ENCODE data around the gene ZIC4.
A peak's percentile ranks its signal among the peaks of the same experiment; 100 is the strongest.

Gene ZIC4

DNA sequence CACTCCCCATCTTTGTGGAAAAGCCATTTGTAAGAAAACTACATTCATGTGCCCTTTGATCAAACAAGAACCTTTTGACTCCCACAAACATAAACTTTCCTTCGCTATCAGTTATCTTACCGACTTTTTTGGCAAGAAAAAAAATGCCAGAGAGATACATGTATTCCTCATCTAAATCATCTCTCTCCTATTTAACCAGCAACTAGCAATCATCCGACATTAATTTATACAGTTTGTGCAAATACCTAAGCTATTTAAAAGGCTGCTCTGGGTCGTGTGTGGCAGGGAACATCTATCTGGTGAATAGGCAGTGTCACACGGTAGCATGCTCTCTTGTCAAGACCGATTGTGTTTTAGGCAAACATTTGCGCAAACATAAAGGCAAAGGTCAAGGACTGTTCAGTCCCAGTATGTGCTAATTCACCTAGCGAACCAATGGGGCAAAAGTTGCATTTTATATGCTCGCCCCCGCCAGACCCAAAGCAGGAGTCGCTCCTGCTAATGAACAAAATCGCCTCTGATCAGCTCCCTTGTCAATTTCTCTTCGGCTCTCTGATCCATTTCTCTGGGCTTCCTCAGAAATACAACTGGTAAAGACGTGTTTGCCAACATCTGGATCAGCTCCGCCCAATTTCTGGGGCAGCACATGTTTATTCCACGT lies 37.7 kb downstream of the ZIC4 start:
- DNase-seq = peak; percentile 36

DNA sequence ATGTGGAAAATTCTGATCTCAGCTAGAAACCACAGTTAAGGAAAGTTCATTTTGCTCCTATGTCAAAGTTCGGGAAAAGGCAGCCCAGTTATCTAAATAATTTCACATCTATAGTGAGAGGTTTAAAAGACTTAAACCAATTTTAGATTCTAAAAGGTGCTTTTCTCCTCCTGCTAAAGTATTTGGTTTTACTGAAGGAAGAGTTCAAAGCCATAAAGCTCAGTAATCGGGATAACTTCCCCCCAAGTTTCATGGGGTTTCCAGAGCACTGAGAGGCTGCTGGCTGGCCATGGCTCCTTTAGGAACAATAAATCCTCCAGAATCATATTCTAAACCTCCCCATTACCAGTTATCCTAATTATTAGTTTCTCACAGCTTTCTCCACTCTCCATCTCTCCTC lies 38.2 kb downstream of the ZIC4 start:
- no peak for DNase-seq

DNA sequence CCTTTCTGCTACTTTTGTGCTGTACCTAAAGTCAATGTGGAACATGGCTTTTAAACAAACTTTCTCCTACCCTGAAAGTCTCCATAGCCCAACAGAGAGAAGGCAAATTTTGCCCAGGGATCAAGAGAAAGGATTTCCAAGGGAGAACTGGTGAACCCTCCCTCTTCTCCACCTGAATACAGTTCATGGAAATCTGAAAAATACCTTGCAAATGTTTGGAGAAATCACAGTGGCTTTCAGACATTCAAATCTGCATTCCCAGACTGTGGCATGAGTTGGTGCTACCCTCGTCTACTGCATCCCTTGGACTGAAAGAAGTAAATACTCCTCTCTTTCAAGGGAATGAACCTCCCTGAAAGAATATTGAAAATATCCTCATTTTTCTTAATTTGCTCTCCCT lies 38.7 kb downstream of the ZIC4 start:
- no peak for DNase-seq

DNA sequence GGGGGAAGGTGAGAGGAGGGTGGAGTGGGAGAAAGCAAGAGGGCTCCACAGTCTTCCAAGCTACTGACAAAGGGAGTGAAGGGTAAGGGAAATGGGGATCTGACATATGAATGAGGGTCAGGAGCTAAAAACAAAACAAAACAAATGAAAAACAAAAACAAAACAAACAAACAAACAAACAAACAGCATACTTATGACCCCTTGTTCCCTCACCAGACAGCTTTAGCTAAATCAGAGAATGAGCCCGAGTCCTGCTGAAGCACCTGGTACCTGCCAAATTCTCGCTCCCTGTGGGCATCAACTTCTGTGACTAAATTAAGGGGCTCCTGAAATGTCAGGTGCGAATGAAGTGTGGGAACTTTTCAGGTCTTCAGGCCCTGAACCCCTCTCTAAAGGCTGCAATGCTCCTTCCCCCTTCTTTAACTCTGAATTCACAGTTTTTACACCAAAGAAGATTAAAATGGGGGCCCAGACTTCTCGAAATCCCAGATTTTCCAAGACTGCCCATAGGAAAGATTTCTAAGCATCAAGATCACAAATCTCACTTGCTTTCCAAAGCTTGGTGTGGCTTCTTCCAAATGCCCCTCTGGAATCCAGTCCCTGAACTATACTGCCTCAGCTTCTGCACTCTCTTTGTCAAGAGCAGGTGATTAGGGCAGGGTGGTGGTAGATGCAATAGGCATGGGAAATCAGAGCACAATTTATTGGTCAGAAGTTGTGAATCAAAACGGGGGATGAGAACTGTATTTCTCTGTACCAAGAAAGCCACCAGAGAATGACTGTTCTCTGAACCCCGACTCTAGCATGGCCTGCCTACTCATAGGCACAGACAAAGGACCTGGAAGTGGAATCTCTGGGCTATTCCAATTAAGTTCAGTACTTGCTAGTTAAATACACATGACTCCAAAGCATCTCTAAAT lies 40.9 kb downstream of the ZIC4 start:
- no peak for DNase-seq

DNA sequence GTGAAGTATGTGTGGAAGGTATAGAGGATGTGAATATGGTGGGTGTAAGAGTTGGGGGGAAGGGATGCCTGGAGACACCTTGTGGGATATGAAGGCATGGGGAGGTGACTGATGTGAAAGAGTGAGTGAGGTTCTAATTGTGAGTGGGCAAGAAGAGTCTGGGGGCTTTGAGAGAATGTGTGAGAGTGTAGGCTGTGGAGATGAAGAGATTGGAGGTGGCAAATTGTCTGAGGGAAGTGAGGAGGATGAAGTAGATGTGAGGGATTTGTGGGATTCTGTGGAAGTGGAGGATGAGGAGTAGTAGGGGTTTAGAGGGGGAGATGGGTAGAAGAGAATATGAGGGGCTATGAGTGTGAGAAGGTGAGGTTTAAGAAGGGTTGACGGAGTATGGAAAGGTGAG lies 41.6 kb downstream of the ZIC4 start:
- no peak for DNase-seq

DNA sequence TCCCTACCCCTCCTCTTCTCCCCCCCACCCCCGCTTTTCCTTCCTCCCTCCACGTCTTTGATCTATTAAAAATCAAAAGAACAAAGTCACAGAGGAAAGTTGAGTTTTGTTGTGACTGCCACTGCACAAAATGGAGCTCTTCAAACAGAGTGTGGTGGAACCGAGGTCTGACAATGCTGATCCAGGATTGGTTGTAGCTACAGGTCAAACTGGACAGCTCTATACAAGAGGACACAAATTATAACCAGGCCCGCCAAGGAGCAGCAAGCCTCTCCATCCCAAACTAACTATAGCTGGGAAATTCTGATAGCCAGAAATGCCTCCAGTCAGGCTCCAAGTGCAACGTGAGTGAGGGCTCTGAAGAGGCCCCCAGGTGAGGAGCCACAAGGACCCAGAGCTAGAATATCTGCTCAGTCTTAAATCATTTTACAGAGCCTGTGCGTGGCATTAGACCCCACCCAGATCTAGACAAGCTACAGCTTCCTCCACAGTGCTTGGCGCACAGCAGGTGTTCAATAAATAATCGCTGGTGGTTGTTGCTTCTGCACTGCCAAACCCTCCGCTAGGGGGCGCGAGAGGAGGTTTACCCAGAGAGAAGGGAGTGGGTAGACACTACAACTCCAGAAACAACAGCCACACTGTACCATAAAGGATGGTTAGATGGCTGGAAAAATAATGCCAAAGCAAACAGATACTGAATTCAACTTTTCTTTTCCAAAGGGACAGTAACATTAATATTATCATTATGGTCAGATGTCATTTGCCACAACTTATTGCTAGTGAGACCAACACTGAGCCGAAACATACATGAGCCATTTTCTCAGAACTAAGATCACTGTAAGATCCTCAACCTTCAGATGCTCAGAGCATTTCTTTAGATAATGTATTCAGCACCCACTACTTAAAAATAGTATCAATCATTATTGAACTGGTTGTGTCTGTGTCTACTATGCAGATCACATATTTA lies 44.6 kb downstream of the ZIC4 start:
- DNase-seq = no peak

DNA sequence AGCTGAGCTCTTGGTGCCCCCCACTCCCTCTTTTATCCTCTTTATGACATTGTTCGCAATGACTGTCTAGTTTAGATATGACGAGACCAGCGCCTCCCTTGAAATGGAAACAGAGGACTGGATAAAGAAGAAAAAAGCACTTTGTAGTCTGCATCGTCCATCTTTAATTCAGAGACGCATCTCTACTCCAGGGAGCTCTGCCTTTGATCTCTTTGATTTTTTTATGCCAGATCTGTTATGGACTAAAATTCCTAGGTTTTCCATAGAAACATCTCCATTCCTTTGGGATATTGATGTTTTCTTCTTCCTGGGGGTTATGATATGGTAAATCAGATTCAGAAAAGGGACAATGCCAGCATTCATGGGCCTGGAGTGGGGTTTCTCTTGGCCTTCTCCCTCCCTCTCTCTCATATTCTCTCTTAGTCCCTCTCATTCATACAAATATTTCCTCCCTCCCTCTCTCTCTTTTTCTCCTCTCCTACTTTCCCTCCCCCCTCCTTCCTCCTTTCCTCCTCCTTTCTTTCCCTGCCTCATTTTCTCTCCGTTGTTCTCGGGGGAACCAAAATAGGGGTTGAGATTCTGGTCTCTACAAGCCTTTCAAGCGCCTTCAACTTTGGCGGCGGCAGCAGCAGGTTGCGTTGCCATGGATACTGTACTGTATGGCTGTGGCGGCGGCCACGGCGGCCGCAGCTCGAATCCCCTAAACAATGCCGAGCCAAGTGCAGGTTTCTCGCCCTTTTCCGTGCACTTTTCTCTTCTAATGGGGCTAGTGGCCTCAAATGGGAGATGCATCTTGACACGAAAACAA lies 45.5 kb downstream of the ZIC4 start:
- DNase-seq = no peak

DNA sequence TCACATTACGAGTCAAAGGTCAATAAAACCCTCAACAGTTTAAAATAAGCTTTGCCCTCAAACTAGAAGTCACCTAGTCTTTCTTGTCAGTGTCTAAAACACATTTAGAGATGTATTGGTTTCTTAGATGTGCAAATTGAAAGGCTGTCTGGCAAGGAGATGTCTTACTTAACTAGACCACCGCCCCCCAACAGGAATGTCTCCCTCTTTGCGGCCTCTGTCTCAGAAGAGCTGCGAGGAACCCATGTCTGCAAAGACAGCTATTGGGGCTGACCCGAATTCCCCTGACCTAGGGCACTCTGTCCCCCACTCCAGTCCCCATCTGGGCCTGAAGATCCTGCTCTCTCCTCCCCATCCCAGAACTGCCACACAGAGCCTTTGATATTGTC lies 46.3 kb downstream of the ZIC4 start:
- DNase-seq = no peak

DNA sequence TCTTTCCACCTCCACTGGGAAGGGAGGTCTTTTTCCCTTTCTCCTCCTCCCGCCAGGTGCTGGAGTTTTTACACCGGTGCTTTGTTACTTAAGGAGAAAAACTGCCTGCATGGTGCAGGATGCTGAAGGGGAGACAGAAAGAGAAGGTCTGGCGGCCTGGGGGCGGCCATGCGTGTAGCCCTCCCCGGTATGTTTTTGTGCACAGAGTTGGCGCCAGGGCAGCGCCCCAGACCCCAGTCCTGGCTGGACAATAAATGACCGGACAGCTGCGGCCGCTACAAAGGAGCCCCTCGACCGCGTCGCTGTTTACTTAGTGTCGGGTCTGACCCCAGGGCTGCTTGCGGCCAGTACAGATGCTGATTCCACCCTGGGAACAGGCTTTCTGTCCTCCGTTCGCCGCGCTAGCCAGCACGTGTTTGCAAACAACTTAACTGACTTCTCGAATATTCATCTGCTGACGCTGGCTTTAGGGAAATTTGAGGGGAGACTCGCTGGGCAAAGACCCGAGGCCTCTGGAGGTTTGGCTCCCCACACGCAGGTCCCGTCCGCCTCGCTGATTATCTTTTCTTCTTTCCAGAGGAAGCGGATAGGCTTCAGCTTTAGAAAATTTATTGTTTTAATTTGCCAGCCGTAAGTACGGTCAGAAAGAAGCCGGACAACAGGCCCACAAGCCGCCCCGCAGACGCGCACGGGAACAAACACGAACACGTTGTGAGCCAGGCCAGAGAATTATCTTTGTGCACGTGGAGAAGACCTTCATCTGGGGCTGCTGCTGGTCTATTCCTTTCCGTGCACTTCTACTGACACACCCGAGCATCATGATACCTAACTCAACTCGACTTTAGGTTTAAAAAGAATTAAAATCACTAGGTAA lies 46.9 kb downstream of the ZIC4 start:
- DNase-seq = no peak

DNA sequence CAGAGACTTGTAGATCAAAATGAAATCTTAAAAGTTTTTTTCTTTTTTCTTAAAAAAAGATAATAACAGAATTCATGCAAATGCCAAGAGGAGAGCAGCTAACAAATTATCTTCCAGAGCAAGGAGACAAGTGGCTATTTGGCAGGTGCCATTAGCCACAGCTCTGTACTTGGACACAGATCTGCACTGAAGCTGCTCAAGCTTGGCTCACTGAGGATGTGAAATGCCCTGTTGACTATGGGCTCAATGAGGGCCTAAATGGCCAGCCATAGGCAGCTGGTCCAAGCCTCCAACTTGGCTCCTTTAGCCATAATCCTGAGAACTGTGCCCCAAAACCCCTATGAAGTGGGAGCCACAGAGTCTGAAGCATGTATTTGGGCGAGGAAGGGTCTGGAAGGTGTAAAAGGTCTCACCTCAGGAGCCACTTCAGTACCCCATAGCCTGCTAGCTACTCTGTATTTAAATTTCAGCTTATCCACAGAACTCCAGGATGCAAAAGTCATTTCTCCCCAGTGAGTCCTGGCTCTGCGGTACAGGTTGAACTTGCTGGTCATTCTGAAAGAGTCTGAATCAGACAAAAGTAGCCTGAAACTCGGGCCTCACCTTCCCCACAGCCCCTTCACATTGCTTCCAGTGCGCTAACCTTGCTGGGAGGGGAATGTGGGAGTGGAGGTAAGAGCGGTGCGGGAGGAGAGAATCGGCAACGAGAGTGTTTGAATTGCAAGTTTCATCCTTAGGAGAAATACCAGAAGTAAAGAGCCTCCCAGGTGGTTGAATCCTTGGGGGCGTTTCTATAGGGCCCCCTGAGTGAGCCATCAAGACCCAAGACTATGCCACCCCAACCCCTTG lies 48.0 kb downstream of the ZIC4 start:
- no peak for DNase-seq

DNA sequence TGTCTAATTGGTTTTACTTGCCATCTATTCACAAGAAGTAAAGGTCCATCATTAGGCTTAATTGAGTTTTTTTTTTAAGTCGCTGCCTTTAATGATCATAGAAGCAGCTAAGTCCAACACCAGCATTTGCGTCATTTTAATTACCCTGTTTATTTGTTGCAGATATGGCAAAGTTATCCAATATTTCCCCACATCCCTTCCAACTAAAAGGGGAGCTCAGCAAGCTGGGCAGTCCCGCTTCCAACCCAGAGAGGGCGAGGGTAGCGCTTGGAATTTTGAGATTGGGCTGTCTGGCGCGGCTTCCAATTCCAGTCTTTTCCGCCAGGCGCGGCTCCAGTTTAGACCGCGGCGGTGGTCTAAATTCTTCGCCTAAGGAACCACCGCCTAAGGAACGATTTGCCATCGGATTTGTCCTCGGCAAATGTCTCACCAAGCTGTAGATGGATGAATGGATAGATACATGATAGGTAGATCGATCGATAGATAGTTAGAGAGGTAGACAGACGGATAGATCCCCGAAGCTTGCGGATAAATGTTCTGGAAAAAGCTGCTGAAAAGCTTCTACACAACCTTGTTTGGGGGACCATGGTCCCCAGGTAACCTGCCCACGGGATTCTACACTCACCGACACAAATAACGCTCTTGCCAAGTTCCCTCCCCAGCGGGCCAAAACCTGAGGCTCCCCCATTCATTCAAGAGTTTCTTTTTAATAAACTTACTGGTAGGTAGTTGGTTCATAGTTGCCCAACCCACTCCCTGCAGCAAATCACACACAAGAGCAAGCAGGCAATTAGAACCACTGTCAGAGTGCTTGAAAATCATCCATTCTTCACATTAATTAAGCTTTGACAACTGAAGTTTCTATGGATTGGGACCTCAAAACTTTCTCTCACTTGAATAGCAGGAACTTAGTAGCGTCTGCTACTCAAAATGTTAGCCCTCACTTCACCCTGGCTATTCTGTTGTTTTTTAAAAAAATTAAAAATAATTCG lies 49.1 kb downstream of the ZIC4 start:
- DNase-seq = no peak

DNA sequence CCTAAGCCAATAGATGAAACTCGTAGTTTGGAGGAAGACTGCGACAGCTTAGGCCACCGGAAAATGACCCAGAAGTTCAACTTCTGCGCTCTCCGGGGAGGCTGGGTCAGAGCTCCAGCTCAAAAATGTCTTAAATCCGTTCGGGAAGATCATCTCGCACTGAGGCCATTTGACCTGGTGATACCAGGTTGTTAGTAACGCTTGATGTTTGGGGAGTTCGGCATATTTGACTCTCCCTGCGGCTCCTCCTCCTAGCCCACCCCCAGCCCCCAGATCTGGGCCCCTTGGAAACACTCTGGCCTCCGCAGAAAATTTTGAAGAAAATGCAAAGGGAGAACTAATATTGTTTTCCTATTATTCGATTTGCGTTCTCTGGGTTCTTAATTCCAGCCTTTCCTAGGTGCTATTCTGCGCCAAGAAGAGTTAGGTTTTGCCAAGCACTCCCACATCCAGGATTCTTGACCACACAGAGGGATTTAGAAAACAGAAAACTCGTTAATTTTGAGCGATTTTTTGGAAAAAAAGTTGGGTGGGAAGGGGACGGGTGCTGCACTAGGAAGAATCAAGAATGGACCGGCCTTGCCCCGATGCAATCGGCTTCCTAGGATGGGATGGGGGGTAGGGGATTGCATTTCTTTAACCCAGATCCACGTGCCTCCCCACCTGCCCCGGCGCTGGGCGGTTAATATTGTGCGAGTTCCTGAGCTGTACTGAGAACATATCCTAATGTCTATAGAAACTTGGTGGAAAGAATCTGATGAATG lies 50.0 kb downstream of the ZIC4 start:
- DNase-seq = no peak

DNA sequence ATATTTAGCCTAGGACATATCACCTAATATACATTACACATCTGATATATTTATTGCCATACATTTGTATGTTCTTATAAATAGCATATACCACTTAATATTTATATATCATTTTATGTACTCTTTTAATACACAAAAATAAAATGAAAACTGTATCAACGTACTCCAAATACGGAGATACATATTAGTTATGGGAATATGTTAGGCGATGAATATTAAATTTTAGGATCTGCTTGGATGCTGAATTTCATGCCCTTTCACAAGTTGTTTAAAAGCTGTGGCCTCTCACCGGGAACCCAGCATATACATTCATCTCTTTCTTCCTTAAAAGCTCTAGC lies 50.6 kb downstream of the ZIC4 start:
- no peak for DNase-seq

DNA sequence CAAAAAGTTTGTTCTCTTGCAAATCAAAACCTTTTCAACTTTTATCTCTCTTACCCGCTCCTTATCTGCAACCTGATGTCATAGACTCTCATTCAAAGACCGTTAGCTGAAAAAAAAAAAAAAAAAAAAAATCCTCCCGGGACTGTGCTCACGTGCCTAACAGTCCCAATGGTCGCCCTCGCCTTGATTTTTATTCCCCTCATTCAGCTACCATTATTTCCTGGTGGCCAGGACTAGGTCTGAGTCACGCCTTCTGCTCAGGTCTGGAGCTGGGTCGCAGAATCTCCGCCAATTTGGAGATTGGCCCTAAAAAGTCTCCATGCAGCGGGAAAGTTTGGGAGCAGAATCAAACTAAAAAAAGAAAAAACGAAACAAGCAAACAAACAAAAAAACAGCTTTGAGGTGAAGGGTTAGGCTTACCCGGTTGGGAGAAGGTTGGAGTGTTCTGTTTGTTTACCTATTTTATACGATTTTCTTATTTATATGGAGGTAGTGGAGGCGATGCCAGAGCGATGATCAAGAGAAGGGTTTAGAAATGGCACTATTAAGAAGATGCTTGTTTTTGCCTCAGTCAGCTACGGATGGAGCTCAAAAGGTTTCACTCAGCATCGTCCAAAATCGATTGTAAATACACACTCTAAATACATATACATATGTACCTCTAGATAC lies 51.1 kb downstream of the ZIC4 start:
- no peak for DNase-seq

DNA sequence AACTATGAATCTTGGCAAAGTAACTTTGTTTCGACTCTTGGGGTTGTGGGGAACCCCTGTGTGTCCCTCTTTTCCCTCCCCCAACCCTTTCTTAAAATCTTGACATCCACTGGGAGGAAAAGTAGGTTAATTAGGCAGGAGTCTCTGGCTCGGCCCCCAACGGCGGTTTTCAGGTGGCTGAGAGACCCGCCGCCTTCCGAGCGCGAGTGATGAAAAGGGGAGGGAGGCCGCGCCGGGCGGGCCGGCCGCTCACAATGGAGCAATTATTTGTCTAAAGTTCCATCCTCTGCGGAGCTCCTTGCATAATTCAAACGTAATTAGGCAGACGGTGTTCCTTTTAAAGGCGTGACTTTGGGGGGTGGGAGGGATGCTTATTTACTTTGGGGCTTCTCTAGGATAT lies 51.7 kb downstream of the ZIC4 start:
- DNase-seq = no peak

DNA sequence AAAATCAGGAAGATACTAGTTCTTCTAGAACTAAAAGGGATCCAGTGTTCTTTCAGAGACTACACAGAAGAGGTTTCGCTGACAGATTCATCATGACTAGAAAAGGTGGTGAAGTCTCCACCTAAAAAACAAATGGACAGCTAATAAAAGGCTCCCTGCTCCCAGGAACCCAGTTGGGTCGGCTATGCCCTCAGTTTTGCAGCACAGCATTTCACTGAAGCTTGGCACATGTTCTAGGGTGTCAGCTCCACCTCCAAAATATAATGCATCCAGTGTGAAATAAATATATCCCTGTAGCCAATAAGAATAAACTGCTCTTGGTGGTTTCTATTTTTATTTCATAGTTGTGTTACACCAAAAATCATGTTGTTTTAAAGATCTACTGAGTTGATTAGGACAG lies 55.0 kb downstream of the ZIC4 start:
- no peak for DNase-seq

DNA sequence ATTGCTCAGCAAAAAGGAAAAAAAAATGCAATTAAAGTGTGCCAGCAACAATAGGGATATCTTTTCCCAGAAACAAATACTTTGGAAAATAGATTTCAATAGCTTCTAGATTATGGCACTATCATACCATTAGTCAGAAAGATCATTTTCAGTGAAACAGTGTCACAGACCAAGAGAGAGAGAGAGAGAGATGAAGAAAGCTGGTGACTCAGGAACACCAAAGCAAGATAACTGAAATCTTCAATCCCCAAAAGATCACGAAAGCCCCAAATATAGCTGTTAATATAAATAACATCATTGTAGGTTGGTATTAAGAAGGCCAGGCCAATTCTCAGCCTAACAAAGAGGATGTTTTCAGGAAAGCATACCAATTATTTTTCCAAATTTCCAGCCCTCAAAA lies 57.4 kb downstream of the ZIC4 start:
- no peak for DNase-seq

DNA sequence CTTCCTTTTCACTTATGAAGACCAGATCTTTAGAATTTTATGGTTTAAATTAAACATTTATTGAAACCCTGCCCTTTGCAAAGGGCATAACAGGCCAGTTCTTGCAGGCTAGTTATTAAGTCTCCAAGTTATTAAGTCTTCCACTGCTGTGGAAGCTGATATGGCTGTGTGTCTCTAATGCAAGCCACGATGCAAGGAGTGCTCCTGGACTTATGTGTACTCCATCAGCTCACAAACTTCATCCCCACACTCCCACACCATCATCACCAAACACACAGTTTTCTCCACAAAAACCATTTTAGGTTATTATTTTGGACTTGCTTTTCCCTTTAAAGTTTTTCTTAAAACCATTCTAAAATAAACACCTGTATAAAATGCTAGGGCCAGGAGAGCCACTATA lies 62.4 kb downstream of the ZIC4 start:
- no peak for DNase-seq

All from NCI-H510A treated with DMSO at 0.1 percent for 48 hours (cell line).